Measurements from ENCODE around the gene ADISSP. TPM values are rescaled to one million over a fixed set of nuclear protein-coding genes. Genes with fewer than 3 reads are reported as not detected.
A peak's percentile ranks its signal among the peaks of the same experiment; 100 is the strongest.

ADISSP gene
- total RNA-seq, 1 donor from 2014 or later = 10.2 TPM

DNA sequence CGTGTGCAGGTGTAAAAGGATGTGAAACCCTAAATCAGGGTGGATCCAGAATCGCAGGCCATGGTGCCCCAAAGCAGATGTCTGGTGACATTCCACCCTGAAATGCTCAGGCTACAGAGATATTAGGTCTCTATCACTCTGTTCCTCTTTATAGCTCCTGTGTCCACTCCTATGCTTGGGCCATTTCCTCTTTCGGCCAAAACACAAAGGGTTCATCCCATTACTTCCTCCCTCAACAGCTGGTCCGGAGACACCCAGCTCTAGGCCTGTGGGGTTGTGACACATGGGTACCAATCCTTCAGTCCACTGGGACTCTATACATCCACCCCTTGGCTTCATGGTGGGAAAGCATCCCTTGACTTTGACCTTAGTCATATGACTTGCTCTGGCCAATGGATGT, 53.5 kb downstream of the ADISSP start:
- DNase-seq = no peak
- Histone ChIP-seq H3K36me3 (no peaks in the 10 kb centered on the region), H3K9me3 (replicated peaks) (no peaks in the 10 kb centered on the region), H3K4me3 (no peak overlapping the region), H3K4me1 (peaks cover 15% of the 10 kb centered on the region), H3K27ac (replicated peaks) (peak overlapping the region; percentile 39), H3K27me3 (ENCODE audit: low read depth) (peaks cover 3% of the 10 kb centered on the region)
- TF ChIP-seq, protein P1, sequence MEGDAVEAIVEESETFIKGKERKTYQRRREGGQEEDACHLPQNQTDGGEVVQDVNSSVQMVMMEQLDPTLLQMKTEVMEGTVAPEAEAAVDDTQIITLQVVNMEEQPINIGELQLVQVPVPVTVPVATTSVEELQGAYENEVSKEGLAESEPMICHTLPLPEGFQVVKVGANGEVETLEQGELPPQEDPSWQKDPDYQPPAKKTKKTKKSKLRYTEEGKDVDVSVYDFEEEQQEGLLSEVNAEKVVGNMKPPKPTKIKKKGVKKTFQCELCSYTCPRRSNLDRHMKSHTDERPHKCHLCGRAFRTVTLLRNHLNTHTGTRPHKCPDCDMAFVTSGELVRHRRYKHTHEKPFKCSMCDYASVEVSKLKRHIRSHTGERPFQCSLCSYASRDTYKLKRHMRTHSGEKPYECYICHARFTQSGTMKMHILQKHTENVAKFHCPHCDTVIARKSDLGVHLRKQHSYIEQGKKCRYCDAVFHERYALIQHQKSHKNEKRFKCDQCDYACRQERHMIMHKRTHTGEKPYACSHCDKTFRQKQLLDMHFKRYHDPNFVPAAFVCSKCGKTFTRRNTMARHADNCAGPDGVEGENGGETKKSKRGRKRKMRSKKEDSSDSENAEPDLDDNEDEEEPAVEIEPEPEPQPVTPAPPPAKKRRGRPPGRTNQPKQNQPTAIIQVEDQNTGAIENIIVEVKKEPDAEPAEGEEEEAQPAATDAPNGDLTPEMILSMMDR (IDR thresholded peaks at IDR 0.05; ENCODE audit: borderline replicate concordance) = no peak
- intact Hi-C loops (cut with micrococcal nuclease) = no loop called here

DNA sequence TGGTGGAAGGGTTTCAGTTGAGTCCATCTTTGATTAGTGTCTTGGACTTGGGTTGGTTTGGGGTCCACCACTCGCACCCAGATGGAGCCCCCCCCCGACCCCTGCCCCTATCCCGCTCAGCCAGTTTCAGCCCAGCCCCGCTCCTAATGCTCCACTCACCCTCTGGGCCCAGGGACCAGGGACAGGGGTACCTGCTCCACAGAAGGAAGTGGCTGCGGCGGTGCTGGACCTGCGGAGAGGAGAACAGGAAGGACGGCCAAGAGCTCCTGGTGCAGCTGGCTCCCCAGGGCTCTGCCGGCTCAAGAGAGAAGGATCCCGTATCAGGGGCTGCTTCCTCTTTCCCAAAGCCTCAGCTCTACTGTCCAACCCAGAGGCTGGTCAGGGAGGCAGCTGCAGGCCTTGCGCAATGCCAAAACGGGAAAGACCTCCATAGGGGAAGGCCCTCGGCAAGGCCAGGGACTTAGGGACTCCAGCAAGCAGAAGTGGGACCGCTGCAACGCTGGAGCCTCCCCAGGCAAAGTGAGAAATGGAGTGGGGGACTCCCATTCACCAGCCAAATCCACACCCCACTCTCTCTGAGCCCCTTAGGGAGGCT, 55.2 kb downstream of the ADISSP start, which contains the start of gene SIGLEC1:
Gene SIGLEC1 (minus strand): TSS at position 322 of the 595 bp plus-strand sequence. CDS start 5,472 bp downstream, outside the sequence.
- peak; percentile 70 for DNase-seq
- peaks cover 17% of the 10 kb centered on the region for H3K4me1 ChIP-seq

DNA sequence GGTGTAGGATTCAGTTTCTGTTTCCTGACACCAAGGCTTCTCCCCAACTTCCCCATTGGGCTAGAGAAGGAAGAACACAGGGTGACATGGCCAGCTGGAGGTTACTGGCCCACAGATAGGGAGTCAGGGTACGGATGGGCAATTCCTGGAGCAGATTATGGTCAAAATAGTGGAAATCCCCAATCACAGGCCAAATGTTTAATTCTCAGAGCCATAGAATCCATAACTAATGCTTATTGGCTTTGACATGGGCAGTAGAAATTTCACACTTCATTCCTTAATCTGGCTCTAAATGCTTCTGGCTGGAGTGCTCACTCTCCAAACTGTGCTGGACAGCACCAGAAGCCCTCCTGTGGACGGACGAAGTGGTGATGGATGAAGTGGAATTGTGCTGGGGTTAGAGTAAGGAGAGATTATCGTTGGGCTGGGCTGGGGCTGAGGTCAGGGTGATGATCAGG, 56.0 kb downstream of the ADISSP start:
- no peaks in the 10 kb centered on the region for H3K27me3 ChIP-seq (ENCODE audit: low read depth)

More for the DNA sequence above, 55.2 kb downstream of the ADISSP start, which contains the start of gene SIGLEC1:
- Histone ChIP-seq H3K9me3 (replicated peaks) (no peaks in the 10 kb centered on the region), H3K27me3 (ENCODE audit: low read depth) (no peaks in the 10 kb centered on the region), H3K27ac (replicated peaks) (peak within 1 kb of the TSS; percentile 39), H3K36me3 (no peaks in the 10 kb centered on the region), H3K4me3 (peak within 1 kb of the TSS; percentile 37)
- TF ChIP-seq, protein P1 (IDR thresholded peaks at IDR 0.05; ENCODE audit: borderline replicate concordance) = no peak
- intact Hi-C loops (cut with micrococcal nuclease) = no loop called here

DNA sequence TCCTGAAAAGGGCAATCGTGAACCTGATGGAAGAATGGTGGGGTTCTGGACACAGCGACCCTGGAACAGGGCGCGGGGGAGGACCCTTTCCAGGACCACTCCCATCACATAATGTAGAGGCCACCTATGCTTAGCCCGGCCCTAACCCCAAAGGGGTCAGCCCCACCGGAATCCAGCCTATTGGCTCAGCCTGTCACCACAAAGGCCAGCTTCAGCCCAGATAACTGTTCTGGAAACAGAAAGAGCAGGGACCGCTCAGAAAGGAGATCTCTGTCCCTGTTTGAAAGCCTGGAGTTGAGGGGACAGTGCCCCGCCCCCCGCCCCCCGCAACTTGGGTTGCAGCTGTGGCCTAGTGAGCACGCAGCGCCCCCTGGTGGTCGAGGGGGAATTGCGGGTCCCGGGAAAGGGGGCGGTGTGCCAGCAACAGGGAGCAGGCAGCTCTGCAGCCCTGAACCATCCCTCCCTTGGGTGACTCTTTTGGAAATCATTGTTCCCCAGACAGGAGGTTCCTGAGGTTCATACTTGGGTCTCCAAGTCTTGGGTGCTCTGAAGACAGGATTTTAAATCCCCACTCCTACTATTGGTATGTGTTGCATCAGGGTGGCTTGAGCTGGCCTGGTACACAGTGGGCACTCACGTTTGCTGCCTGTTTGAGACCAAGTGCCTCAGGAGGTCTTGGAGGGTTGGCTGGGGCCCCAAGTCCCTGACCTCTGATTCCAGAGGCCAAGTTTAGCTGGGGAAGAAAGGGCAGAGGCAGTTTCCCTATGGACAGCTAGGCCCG, 56.7 kb downstream of the ADISSP start:
- TF ChIP-seq, protein P1 (IDR thresholded peaks at IDR 0.05; ENCODE audit: borderline replicate concordance) = peak; percentile 97
- peak; percentile 83 for DNase-seq
- Histone ChIP-seq H3K9me3 (replicated peaks) (no peaks in the 10 kb centered on the region), H3K36me3 (no peaks in the 10 kb centered on the region), H3K4me1 (peaks cover 24% of the 10 kb centered on the region), H3K4me3 (peak overlapping the region; percentile 37), H3K27me3 (ENCODE audit: low read depth) (no peaks in the 10 kb centered on the region), H3K27ac (replicated peaks) (peak overlapping the region; percentile 65)
- intact Hi-C loops (cut with micrococcal nuclease) = loop anchor here (2.0 kb wide), 1 partner anchor 34 kb away; no protein-coding TSS in a partner anchor

More for the DNA sequence above, 56.0 kb downstream of the ADISSP start:
- intact Hi-C loops (cut with micrococcal nuclease) = loop anchor here (2.0 kb wide), 1 partner anchor 35 kb away; no protein-coding TSS in a partner anchor
- TF ChIP-seq, protein P1 (IDR thresholded peaks at IDR 0.05; ENCODE audit: borderline replicate concordance) = no peak
- Histone ChIP-seq H3K4me1 (peaks cover 24% of the 10 kb centered on the region), H3K4me3 (peak overlapping the region; percentile 37), H3K9me3 (replicated peaks) (no peaks in the 10 kb centered on the region), H3K27ac (replicated peaks) (peak overlapping the region; percentile 21), H3K36me3 (no peaks in the 10 kb centered on the region)
- DNase-seq = no peak

DNA sequence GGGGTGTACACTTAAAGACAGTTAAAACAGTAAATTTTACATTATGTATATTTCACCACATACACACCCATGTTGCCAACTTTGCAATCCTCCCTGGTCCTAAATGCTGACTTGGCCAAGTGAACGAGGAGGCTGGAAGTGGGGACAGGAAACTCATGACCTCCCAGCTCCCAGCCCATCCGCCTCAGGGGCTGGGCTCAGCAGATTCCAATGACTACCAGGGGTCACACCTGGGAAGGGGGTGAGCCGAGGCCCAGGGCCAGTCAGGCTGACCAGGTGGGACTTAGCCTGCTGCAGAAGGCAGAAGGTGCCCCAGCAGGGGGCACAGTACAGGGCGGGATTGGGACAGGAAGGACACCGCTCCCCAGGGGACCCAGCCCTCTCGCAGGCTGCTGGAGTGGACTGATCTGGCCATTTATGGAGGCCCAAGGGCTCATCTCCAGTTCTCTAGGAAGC, 57.5 kb downstream of the ADISSP start:
- peak overlapping the region; percentile 28 for H3K4me3 ChIP-seq
- H3K36me3 ChIP-seq = no peaks in the 10 kb centered on the region
- intact Hi-C loops (cut with micrococcal nuclease) = loop anchor here (2.0 kb wide), 1 partner anchor 33 kb away; no protein-coding TSS in a partner anchor
- TF ChIP-seq, protein P1 (IDR thresholded peaks at IDR 0.05; ENCODE audit: borderline replicate concordance) = no peak
- H3K27ac ChIP-seq (replicated peaks) = peak overlapping the region; percentile 65
- no peak for DNase-seq
- no peaks in the 10 kb centered on the region for H3K27me3 ChIP-seq (ENCODE audit: low read depth)
- H3K9me3 ChIP-seq (replicated peaks) = no peaks in the 10 kb centered on the region
- peaks cover 24% of the 10 kb centered on the region for H3K4me1 ChIP-seq
